Tibial nerve (tissue), 4 donors: ENCODE results near the gene CLASRP. TPM values are rescaled to one million over a fixed set of nuclear protein-coding genes. Genes with fewer than 3 reads are reported as not detected.

ENCODE experiments used
- DNase-seq, 2 donors: peaks; one replicate each; pipeline ENCODE4 v3.0.0-alpha.2; 2019; ENCODE audit warnings: low spot score in 2 of 2
- H3K27ac ChIP-seq, 4 donors: fragments of 200-600 bp; sonication (generic) in 3 of 4; one replicate each; pipeline ENCODE4 v1.5.1; 2017 to 2019; ENCODE audit warnings: mild to moderate bottlenecking in 1 of 4
- H3K27me3 ChIP-seq, 2 donors: fragments of 200-600 bp; sonication (generic) in 1 of 2; one replicate each; pipeline versions ENCODE4 v1.5.1 to v1.6.0; 2017 to 2019
- H3K36me3 ChIP-seq, 3 donors: fragments of 200-600 bp; sonication (generic); one replicate each; pipeline ENCODE4 v1.5.1; 2018 to 2019
- H3K4me1 ChIP-seq, 4 donors: fragments of 200-600 bp; sonication (generic) in 3 of 4; one replicate each; pipeline ENCODE4 v1.5.1; 2017 to 2019
- H3K4me3 ChIP-seq, 4 donors: fragments of 200-600 bp; sonication (generic) in 3 of 4; one replicate each; pipeline ENCODE4 v1.5.1; 2017 to 2019; ENCODE audit warnings: mild to moderate bottlenecking in 1 of 4, moderate library complexity in 1 of 4
- H3K9me3 ChIP-seq, 4 donors: fragments of 200-600 bp; sonication (generic) in 3 of 4; one replicate each; pipeline ENCODE4 v1.5.1; 2017 to 2019
- CTCF ChIP-seq, 5 experiments: fragments of 200-600 bp in 3 of 5; fragments of 450-650 bp in 2 of 5; sonication (generic) in 3 of 5; IDR thresholded peaks; one replicate each; pipeline ENCODE4 v1.5.1; 2016 to 2019; ENCODE audit warnings: antibody characterized with exemption in 5 of 5, mild to moderate bottlenecking in 3 of 5, moderate library complexity in 2 of 5
- EP300 ChIP-seq, 2 donors: sonication (generic); formaldehyde crosslinking; IDR thresholded peaks; one replicate each; pipeline ENCODE4 v1.6.1; 2017; ENCODE audit warnings: antibody characterized with exemption in 2 of 2, mild to moderate bottlenecking in 1 of 2
- POLR2A ChIP-seq, 2 donors: fragments of 450-650 bp; IDR thresholded peaks; one replicate each; pipeline ENCODE4 v1.6.1; 2017; ENCODE audit warnings: antibody characterized with exemption in 2 of 2, mild to moderate bottlenecking in 2 of 2, moderate library complexity in 2 of 2
- WGBS, 2 donors: methylation state at CpG; one replicate each; pipeline ENCODE4 v1.1.5; 2018; 5-methylcytosine and 5-hydroxymethylcytosine counted together
- total RNA-seq, 4 donors: library from RNA; depleted of rRNA; stranded (reverse); fragments of >200 nt; gene quantifications; one replicate each; pipeline ENCODE4 v1.1.0, GENCODE V29; 2016

CLASRP gene
- total RNA-seq, 4 donors from 2014 or later = 72.8 to 109 (median 95.5) TPM

GRCh38 chr19:45063851-45064801 is 25.3 kb downstream of the CLASRP start:
- Histone ChIP-seq H3K4me3 (no peak overlapping the region), H3K36me3 (peaks cover 8 to 98% (median 63%) of the 10 kb centered on the region in 3 donors), H3K27me3 (no peaks in the 10 kb centered on the region), H3K4me1 (peaks cover 0 to 5% (median 0%) of the 10 kb centered on the region in 4 donors), H3K27ac (no peak overlapping the region), H3K9me3 (no peaks in the 10 kb centered on the region)
- 93 to 96% methylated on average over 72 to 83 of the region's 85 CpGs for WGBS, 2 donors
- TF ChIP-seq CTCF (IDR thresholded peaks at IDR 0.05) = no peak
- no peak for TF ChIP-seq EP300 (IDR thresholded peaks at IDR 0.05)
- DNase-seq = no peak

GRCh38 chr19:45066921-45067661 is 28.2 kb downstream of the CLASRP start:
- H3K9me3 ChIP-seq = no peaks in the 10 kb centered on the region
- 92 to 93% methylated on average over 31 to 37 of the region's 38 CpGs for WGBS, 2 donors
- peaks cover 2 to 98% (median 41%) of the 10 kb centered on the region in 3 donors for H3K36me3 ChIP-seq
- no peak for DNase-seq
- no peaks in the 10 kb centered on the region for H3K27me3 ChIP-seq
- no peaks in the 10 kb centered on the region for H3K4me1 ChIP-seq
- TF ChIP-seq CTCF (IDR thresholded peaks at IDR 0.05) (no peak), EP300 (IDR thresholded peaks at IDR 0.05) (no peak), POLR2A (IDR thresholded peaks at IDR 0.05) (no peak)
- H3K27ac ChIP-seq = no peak overlapping the region
- H3K4me3 ChIP-seq = no peak overlapping the region

- Histone ChIP-seq H3K27ac (no peak overlapping the region), H3K27me3 (no peaks in the 10 kb centered on the region), H3K9me3 (no peaks in the 10 kb centered on the region), H3K4me1 (no peaks in the 10 kb centered on the region), H3K36me3 (peaks cover 2 to 93% (median 40%) of the 10 kb centered on the region in 3 donors), H3K4me3 (no peak overlapping the region)
- TF ChIP-seq CTCF (IDR thresholded peaks at IDR 0.05) (no peak), POLR2A (IDR thresholded peaks at IDR 0.05) (no peak), EP300 (IDR thresholded peaks at IDR 0.05) (no peak)
- 84 to 87% methylated on average over 4 to 9 of the region's 10 CpGs for WGBS, 2 donors
- no peak for DNase-seq
Observed at GRCh38 chr19:45068041-45068440, 29.2 kb downstream of the CLASRP start.

GRCh38 chr19:45069056-45069455 is 30.2 kb downstream of the CLASRP start:
- Histone ChIP-seq H3K4me1 (no peaks in the 10 kb centered on the region), H3K9me3 (no peaks in the 10 kb centered on the region), H3K27me3 (no peaks in the 10 kb centered on the region), H3K36me3 (peaks cover 2 to 85% (median 34%) of the 10 kb centered on the region in 3 donors), H3K4me3 (no peak overlapping the region), H3K27ac (no peak overlapping the region)
- no peak for DNase-seq
- 59 to 67% methylated on average over 13 of the region's 13 CpGs for WGBS, 2 donors
- TF ChIP-seq EP300 (IDR thresholded peaks at IDR 0.05) (no peak), CTCF (IDR thresholded peaks at IDR 0.05) (no peak), POLR2A (IDR thresholded peaks at IDR 0.05) (no peak)

GRCh38 chr19:45070214-45070613 is 31.4 kb downstream of the CLASRP start:
- WGBS, 2 donors = 79 to 89% methylated on average over 6 of the region's 6 CpGs
- Histone ChIP-seq H3K27ac (no peak overlapping the region), H3K4me3 (no peak overlapping the region), H3K9me3 (no peaks in the 10 kb centered on the region), H3K27me3 (no peaks in the 10 kb centered on the region), H3K4me1 (peaks cover 0 to 8% (median 4%) of the 10 kb centered on the region in 4 donors), H3K36me3 (peaks cover 2 to 73% (median 26%) of the 10 kb centered on the region in 3 donors)
- no peak for DNase-seq
- no peak for TF ChIP-seq CTCF (IDR thresholded peaks at IDR 0.05)
- TF ChIP-seq EP300 (IDR thresholded peaks at IDR 0.05) = no peak
- TF ChIP-seq POLR2A (IDR thresholded peaks at IDR 0.05) = no peak
